GM23338 (cell line): ENCODE results near the gene TSHB.

Experiments used
- CREB1 ChIP-seq: fragments of 250-450 bp; sonication (Bioruptor Pico); IDR thresholded peaks from 2 replicates; pipeline ENCODE4 v1.5.0; 2020; ENCODE audit warnings: low read depth, mild to moderate bottlenecking, moderate library complexity
- EZH2 ChIP-seq: fragments of 200-600 bp; sonication (generic); IDR thresholded peaks from one replicate; pipeline ENCODE4 v1.8.0; 2017; ENCODE audit warnings: antibody characterized with exemption, mild to moderate bottlenecking, low read depth; ENCODE audit not compliant: unreplicated experiment
- EZH2phosphoT487 ChIP-seq: fragments of 200-600 bp; sonication (generic); IDR thresholded peaks from one replicate; pipeline ENCODE4 v1.8.1; 2018; ENCODE audit warnings: antibody characterized with exemption; ENCODE audit not compliant: unreplicated experiment
- JUNB ChIP-seq: IDR thresholded peaks from one replicate; pipeline ENCODE4 v1.6.1; 2016; ENCODE audit warnings: antibody characterized with exemption; ENCODE audit not compliant: unreplicated experiment
- POLR2AphosphoS5 ChIP-seq: IDR thresholded peaks from 2 replicates; pipeline ENCODE4 v1.6.1; 2016; ENCODE audit warnings: antibody characterized with exemption, low read depth
- ZNF114 ChIP-seq: fragments of 250-450 bp; sonication (Bioruptor Pico); IDR thresholded peaks from 2 replicates; pipeline ENCODE4 v1.5.0; 2020; ENCODE audit warnings: mild to moderate bottlenecking, moderate library complexity
- TF ChIP-seq, protein P1 (sequence below), 2 experiments: fragments of 200-600 bp in 1 of 2; sonication (generic) in 1 of 2; conservative IDR thresholded peaks; 2 replicates each; pipeline versions ENCODE4 v1.5.1 to v1.6.1; 2016 to 2017; ENCODE audit warnings: antibody characterized with exemption in 2 of 2, low read depth in 2 of 2, mild to moderate bottlenecking in 2 of 2, moderate library complexity in 1 of 2
- TF ChIP-seq, protein P2 (sequence below): IDR thresholded peaks from one replicate; pipeline ENCODE4 v1.6.1; 2018; ENCODE audit warnings: antibody characterized with exemption; ENCODE audit not compliant: unreplicated experiment
- TF ChIP-seq, protein P3 (sequence below): IDR thresholded peaks from 2 replicates; pipeline ENCODE4 v1.6.1; 2016; ENCODE audit warnings: antibody characterized with exemption
- TF ChIP-seq, protein P4 (sequence below): fragments of 250-450 bp; sonication (Bioruptor Pico); IDR thresholded peaks from 2 replicates; pipeline ENCODE4 v1.5.0; 2020; ENCODE audit warnings: mild to moderate bottlenecking, moderate library complexity

DNA sequence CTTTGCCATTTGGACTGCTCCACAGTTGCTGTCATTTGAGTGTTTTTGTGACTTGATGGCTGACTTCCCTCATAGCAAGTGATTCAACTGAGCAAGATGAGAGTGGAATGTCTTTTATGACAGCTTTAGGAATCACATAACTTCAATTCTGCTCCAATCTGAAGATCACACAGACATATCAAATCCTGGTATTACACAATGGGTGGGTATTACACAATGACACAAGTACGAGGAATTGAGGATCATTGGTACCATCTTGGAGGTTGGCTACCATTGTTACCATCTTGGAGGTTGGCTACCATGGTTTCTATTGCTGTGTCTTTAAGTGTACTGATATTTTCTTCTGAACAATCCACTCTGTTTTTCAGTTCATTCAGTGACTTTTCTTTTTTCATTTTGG is 8.5 kb upstream of the TSHB start:
- TF ChIP-seq, protein P1, sequence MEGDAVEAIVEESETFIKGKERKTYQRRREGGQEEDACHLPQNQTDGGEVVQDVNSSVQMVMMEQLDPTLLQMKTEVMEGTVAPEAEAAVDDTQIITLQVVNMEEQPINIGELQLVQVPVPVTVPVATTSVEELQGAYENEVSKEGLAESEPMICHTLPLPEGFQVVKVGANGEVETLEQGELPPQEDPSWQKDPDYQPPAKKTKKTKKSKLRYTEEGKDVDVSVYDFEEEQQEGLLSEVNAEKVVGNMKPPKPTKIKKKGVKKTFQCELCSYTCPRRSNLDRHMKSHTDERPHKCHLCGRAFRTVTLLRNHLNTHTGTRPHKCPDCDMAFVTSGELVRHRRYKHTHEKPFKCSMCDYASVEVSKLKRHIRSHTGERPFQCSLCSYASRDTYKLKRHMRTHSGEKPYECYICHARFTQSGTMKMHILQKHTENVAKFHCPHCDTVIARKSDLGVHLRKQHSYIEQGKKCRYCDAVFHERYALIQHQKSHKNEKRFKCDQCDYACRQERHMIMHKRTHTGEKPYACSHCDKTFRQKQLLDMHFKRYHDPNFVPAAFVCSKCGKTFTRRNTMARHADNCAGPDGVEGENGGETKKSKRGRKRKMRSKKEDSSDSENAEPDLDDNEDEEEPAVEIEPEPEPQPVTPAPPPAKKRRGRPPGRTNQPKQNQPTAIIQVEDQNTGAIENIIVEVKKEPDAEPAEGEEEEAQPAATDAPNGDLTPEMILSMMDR (conservative IDR thresholded peaks at IDR 0.05; ENCODE audit: low read depth in 2 of 2) = no peak
- TF ChIP-seq EZH2 (no peak), CREB1 (CRISPR knock-in tag) (no peak), POLR2AphosphoS5 (no peak), EZH2phosphoT487 (no peak), ZNF114 (no peak), JUNB (no peak)
- TF ChIP-seq, protein P2, sequence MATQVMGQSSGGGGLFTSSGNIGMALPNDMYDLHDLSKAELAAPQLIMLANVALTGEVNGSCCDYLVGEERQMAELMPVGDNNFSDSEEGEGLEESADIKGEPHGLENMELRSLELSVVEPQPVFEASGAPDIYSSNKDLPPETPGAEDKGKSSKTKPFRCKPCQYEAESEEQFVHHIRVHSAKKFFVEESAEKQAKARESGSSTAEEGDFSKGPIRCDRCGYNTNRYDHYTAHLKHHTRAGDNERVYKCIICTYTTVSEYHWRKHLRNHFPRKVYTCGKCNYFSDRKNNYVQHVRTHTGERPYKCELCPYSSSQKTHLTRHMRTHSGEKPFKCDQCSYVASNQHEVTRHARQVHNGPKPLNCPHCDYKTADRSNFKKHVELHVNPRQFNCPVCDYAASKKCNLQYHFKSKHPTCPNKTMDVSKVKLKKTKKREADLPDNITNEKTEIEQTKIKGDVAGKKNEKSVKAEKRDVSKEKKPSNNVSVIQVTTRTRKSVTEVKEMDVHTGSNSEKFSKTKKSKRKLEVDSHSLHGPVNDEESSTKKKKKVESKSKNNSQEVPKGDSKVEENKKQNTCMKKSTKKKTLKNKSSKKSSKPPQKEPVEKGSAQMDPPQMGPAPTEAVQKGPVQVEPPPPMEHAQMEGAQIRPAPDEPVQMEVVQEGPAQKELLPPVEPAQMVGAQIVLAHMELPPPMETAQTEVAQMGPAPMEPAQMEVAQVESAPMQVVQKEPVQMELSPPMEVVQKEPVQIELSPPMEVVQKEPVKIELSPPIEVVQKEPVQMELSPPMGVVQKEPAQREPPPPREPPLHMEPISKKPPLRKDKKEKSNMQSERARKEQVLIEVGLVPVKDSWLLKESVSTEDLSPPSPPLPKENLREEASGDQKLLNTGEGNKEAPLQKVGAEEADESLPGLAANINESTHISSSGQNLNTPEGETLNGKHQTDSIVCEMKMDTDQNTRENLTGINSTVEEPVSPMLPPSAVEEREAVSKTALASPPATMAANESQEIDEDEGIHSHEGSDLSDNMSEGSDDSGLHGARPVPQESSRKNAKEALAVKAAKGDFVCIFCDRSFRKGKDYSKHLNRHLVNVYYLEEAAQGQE = no peak
- TF ChIP-seq, protein P3, sequence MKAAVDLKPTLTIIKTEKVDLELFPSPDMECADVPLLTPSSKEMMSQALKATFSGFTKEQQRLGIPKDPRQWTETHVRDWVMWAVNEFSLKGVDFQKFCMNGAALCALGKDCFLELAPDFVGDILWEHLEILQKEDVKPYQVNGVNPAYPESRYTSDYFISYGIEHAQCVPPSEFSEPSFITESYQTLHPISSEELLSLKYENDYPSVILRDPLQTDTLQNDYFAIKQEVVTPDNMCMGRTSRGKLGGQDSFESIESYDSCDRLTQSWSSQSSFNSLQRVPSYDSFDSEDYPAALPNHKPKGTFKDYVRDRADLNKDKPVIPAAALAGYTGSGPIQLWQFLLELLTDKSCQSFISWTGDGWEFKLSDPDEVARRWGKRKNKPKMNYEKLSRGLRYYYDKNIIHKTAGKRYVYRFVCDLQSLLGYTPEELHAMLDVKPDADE = no peak
- TF ChIP-seq, protein P4, sequence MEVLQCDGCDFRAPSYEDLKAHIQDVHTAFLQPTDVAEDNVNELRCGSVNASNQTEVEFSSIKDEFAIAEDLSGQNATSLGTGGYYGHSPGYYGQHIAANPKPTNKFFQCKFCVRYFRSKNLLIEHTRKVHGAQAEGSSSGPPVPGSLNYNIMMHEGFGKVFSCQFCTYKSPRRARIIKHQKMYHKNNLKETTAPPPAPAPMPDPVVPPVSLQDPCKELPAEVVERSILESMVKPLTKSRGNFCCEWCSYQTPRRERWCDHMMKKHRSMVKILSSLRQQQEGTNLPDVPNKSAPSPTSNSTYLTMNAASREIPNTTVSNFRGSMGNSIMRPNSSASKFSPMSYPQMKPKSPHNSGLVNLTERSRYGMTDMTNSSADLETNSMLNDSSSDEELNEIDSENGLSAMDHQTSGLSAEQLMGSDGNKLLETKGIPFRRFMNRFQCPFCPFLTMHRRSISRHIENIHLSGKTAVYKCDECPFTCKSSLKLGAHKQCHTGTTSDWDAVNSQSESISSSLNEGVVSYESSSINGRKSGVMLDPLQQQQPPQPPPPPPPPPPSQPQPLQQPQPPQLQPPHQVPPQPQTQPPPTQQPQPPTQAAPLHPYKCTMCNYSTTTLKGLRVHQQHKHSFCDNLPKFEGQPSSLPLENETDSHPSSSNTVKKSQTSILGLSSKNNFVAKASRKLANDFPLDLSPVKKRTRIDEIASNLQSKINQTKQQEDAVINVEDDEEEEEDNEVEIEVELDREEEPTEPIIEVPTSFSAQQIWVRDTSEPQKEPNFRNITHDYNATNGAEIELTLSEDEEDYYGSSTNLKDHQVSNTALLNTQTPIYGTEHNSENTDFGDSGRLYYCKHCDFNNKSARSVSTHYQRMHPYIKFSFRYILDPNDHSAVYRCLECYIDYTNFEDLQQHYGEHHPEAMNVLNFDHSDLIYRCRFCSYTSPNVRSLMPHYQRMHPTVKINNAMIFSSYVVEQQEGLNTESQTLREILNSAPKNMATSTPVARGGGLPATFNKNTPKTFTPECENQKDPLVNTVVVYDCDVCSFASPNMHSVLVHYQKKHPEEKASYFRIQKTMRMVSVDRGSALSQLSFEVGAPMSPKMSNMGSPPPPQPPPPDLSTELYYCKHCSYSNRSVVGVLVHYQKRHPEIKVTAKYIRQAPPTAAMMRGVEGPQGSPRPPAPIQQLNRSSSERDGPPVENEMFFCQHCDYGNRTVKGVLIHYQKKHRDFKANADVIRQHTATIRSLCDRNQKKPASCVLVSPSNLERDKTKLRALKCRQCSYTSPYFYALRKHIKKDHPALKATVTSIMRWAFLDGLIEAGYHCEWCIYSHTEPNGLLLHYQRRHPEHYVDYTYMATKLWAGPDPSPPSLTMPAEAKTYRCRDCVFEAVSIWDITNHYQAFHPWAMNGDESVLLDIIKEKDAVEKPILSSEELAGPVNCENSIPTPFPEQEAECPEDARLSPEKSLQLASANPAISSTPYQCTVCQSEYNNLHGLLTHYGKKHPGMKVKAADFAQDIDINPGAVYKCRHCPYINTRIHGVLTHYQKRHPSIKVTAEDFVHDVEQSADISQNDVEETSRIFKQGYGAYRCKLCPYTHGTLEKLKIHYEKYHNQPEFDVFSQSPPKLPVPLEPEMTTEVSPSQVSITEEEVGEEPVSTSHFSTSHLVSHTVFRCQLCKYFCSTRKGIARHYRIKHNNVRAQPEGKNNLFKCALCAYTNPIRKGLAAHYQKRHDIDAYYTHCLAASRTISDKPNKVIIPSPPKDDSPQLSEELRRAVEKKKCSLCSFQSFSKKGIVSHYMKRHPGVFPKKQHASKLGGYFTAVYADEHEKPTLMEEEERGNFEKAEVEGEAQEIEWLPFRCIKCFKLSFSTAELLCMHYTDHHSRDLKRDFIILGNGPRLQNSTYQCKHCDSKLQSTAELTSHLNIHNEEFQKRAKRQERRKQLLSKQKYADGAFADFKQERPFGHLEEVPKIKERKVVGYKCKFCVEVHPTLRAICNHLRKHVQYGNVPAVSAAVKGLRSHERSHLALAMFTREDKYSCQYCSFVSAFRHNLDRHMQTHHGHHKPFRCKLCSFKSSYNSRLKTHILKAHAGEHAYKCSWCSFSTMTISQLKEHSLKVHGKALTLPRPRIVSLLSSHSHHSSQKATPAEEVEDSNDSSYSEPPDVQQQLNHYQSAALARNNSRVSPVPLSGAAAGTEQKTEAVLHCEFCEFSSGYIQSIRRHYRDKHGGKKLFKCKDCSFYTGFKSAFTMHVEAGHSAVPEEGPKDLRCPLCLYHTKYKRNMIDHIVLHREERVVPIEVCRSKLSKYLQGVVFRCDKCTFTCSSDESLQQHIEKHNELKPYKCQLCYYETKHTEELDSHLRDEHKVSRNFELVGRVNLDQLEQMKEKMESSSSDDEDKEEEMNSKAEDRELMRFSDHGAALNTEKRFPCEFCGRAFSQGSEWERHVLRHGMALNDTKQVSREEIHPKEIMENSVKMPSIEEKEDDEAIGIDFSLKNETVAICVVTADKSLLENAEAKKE = no peak
